Gastrocnemius medialis (tissue), 4 donors: ENCODE data around the gene NAALAD2.

Experiments
- POLR2A ChIP-seq, 2 donors: fragments of 450-650 bp; IDR thresholded peaks; one replicate each; pipeline ENCODE4 v1.6.1; 2017; ENCODE audit warnings: antibody characterized with exemption in 2 of 2, mild to moderate bottlenecking in 2 of 2, moderate library complexity in 2 of 2
- TF ChIP-seq, protein P1 (sequence below), 5 experiments: fragments of 450-650 bp in 3 of 5; fragments of 200-600 bp in 2 of 5; sonication (generic) in 2 of 5; IDR thresholded peaks in 4 of 5; conservative IDR thresholded peaks in 1 of 5; 1 replicate in 4 of 5; 2 replicates in 1 of 5; pipeline ENCODE4 v1.5.1; 2016 to 2019; ENCODE audit warnings: antibody characterized with exemption in 5 of 5, mild to moderate bottlenecking in 3 of 5, moderate library complexity in 3 of 5

DNA sequence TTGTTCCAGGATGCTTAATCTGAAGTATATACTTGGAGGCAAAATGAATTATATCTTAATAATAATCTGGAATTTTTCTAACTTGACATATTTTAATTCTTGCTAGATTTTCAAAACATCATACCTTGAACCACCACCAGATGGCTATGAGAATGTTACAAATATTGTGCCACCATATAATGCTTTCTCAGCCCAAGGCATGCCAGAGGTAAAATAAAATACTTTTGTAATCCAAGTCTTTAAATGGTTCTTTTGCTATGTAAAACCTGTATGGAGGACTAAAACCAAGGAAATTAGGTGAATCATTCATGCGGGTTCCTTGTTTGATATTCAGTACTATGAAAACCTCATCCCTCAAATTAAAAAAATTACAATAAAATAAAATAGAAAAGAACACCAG is 14.4 kb downstream of the NAALAD2 start:
- TF ChIP-seq, protein P1, sequence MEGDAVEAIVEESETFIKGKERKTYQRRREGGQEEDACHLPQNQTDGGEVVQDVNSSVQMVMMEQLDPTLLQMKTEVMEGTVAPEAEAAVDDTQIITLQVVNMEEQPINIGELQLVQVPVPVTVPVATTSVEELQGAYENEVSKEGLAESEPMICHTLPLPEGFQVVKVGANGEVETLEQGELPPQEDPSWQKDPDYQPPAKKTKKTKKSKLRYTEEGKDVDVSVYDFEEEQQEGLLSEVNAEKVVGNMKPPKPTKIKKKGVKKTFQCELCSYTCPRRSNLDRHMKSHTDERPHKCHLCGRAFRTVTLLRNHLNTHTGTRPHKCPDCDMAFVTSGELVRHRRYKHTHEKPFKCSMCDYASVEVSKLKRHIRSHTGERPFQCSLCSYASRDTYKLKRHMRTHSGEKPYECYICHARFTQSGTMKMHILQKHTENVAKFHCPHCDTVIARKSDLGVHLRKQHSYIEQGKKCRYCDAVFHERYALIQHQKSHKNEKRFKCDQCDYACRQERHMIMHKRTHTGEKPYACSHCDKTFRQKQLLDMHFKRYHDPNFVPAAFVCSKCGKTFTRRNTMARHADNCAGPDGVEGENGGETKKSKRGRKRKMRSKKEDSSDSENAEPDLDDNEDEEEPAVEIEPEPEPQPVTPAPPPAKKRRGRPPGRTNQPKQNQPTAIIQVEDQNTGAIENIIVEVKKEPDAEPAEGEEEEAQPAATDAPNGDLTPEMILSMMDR (IDR thresholded peaks at IDR 0.05 in 4 of 5, conservative IDR thresholded peaks at IDR 0.05 in 1 of 5) = no peak
- no peak for TF ChIP-seq POLR2A (IDR thresholded peaks at IDR 0.05)
